ENCODE measurements around the gene ZNF350. TPM values are rescaled to one million over a fixed set of nuclear protein-coding genes. Genes with fewer than 3 reads are reported as not detected.

ZNF350 gene
- total RNA-seq, 1 experiment from 2014 or later, result 2.3 TPM

DNA sequence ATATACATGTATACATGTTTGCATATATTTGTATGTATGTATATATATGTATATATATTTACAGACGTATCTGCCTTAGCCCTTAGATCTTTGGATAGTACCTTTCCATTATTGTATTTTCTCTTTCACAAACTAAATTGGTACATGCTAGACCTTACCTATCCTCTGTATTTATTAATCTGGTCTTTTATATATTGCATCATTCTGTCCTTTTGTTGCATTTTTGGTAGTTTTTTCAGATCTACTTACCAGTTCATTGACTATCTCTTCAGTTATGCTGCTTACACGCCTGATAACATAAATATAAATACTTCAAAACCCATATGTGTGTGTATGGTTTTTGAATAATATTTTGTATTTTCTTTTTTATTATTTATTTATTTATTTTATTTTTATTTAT is 47.7 kb downstream of the ZNF350 start (continued):
- TF ChIP-seq, protein P1, sequence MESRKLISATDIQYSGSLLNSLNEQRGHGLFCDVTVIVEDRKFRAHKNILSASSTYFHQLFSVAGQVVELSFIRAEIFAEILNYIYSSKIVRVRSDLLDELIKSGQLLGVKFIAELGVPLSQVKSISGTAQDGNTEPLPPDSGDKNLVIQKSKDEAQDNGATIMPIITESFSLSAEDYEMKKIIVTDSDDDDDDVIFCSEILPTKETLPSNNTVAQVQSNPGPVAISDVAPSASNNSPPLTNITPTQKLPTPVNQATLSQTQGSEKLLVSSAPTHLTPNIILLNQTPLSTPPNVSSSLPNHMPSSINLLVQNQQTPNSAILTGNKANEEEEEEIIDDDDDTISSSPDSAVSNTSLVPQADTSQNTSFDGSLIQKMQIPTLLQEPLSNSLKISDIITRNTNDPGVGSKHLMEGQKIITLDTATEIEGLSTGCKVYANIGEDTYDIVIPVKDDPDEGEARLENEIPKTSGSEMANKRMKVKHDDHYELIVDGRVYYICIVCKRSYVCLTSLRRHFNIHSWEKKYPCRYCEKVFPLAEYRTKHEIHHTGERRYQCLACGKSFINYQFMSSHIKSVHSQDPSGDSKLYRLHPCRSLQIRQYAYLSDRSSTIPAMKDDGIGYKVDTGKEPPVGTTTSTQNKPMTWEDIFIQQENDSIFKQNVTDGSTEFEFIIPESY (IDR thresholded peaks at IDR 0.05; ENCODE audit: extremely low read depth, insufficient replicate concordance, low read length), result no peak

DNA sequence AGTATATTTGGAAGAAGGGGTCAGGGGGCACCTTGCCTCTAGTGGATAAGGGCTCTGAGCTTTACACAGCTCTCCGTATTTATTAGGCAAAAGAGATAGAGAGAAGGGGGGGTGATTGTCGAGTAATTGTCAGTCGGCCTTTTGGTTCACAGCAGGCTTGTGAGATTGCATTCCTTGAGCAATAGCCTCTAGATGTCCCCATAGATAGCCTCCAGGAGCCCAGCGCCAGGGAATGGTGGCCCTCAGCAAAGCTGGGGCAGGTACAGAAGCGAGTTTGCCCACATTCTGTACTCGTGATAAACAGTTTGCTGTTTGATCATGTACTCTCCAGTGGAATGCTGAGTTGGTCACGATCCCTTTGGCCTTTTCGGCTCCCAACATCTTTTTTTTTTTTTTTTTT is 54.7 kb downstream of the ZNF350 start:
- peaks cover 0 to under 1% of the 10 kb centered on the region in 2 experiments; a peak in 1 of 4 replicates for H3K4me1 ChIP-seq (ENCODE audit: control insufficient read depth in 1 of 2, insufficient read depth in 2 of 2, low read length in 2 of 2)
- intact Hi-C loops (cut with micrococcal nuclease), result no loop called here
- no peaks in the 10 kb centered on the region for H3K9me2 ChIP-seq (ENCODE audit: insufficient read depth)
- no peak overlapping the region for H3K27ac ChIP-seq (ENCODE audit: low read depth, low read length)
- H3K4me2 ChIP-seq (ENCODE audit: low read length), result no peak overlapping the region
- TF ChIP-seq TCF7L2 (IDR thresholded peaks at IDR 0.05; ENCODE audit: borderline replicate concordance, extremely low read depth, insufficient read depth, insufficient read length) (no peak), FOSL1 (IDR thresholded peaks at IDR 0.05; ENCODE audit: low read depth) (no peak), JUND (IDR thresholded peaks at IDR 0.05) (no peak)
- TF ChIP-seq, protein P2, sequence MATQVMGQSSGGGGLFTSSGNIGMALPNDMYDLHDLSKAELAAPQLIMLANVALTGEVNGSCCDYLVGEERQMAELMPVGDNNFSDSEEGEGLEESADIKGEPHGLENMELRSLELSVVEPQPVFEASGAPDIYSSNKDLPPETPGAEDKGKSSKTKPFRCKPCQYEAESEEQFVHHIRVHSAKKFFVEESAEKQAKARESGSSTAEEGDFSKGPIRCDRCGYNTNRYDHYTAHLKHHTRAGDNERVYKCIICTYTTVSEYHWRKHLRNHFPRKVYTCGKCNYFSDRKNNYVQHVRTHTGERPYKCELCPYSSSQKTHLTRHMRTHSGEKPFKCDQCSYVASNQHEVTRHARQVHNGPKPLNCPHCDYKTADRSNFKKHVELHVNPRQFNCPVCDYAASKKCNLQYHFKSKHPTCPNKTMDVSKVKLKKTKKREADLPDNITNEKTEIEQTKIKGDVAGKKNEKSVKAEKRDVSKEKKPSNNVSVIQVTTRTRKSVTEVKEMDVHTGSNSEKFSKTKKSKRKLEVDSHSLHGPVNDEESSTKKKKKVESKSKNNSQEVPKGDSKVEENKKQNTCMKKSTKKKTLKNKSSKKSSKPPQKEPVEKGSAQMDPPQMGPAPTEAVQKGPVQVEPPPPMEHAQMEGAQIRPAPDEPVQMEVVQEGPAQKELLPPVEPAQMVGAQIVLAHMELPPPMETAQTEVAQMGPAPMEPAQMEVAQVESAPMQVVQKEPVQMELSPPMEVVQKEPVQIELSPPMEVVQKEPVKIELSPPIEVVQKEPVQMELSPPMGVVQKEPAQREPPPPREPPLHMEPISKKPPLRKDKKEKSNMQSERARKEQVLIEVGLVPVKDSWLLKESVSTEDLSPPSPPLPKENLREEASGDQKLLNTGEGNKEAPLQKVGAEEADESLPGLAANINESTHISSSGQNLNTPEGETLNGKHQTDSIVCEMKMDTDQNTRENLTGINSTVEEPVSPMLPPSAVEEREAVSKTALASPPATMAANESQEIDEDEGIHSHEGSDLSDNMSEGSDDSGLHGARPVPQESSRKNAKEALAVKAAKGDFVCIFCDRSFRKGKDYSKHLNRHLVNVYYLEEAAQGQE (IDR thresholded peaks at IDR 0.05; ENCODE audit: low read depth), result no peak
- H3K36me3 ChIP-seq (ENCODE audit: control insufficient read depth in 1 of 2, insufficient read depth in 2 of 2, low read length in 2 of 2), result no peaks in the 10 kb centered on the region
- H4K20me1 ChIP-seq (ENCODE audit: insufficient read depth), result no peaks in the 10 kb centered on the region
- no peak overlapping the region for H3K4me3 ChIP-seq (replicated peaks in 1 of 2; ENCODE audit: low read depth in 1 of 2, low read length in 2 of 2)
- H3K79me2 ChIP-seq (ENCODE audit: insufficient read depth, low read length), result no peaks in the 10 kb centered on the region
- H3K9ac ChIP-seq (ENCODE audit: low read length), result no peak overlapping the region
- no peaks in the 10 kb centered on the region for H3K27me3 ChIP-seq (ENCODE audit: insufficient read depth, low read length)
- no peak for ATAC-seq
- peaks cover 0 to 6% of the 10 kb centered on the region in 2 experiments; a peak in 1 of 4 replicates for H3K9me3 ChIP-seq (ENCODE audit: control insufficient read depth in 1 of 2, insufficient read depth in 1 of 2, low read depth in 1 of 2, low read length in 2 of 2)
- BruUV-seq (replicated peaks), result no TSS peak
- no peak for DNase-seq (ENCODE audit: low read depth, low spot score)
- CTCF ChIA-PET, result no interaction called here
- H2AFZ ChIP-seq (ENCODE audit: low read depth, low read length, poor library complexity, severe bottlenecking), result no peak overlapping the region
- RAD21 ChIA-PET (ENCODE audit: low non-redundant PET in 1 of 2, low total read pairs in 2 of 2, uncharacterized antibody in 2 of 2, unreplicated experiment in 2 of 2), result no interaction called here
- POLR2A ChIA-PET, result no interaction called here

All from HCT116 (cell line).